Fibroblast of peridontal ligament (primary cell): ENCODE results near the gene CHST10.

Experiments
- DNase-seq: peaks from one replicate; pipeline ENCODE4 v3.0.0-alpha.2; 2010; ENCODE audit errors: extremely low read depth

The CHST10 gene

GRCh38 chr2:100416397-100416934, 1.0 kb downstream of the CHST10 start:
- DNase-seq: no peak

- DNase-seq: no peak
Measured at GRCh38 chr2:100413571-100413970, 3.9 kb downstream of the CHST10 start.

GRCh38 chr2:100412881-100413321, 4.6 kb downstream of the CHST10 start:
- DNase-seq: no peak

- no peak for DNase-seq
Measured at GRCh38 chr2:100412466-100412865, 5.0 kb downstream of the CHST10 start.

GRCh38 chr2:100411841-100412292, 5.6 kb downstream of the CHST10 start:
- DNase-seq: no peak

GRCh38 chr2:100409975-100410647, 7.4 kb downstream of the CHST10 start:
- DNase-seq: no peak

GRCh38 chr2:100409461-100409860, 8.0 kb downstream of the CHST10 start:
- DNase-seq: no peak

GRCh38 chr2:100408941-100409340, 8.5 kb downstream of the CHST10 start:
- DNase-seq: no peak

GRCh38 chr2:100408104-100408503, 9.4 kb downstream of the CHST10 start:
- DNase-seq: no peak

- DNase-seq: no peak
Measured at GRCh38 chr2:100407563-100407962, 9.9 kb downstream of the CHST10 start.

- no peak for DNase-seq
Measured at GRCh38 chr2:100407073-100407472, 10.4 kb downstream of the CHST10 start.

GRCh38 chr2:100406120-100406508, 11.4 kb downstream of the CHST10 start:
- no peak for DNase-seq

GRCh38 chr2:100405403-100406119, 11.9 kb downstream of the CHST10 start:
- DNase-seq: no peak

- no peak for DNase-seq
Measured at GRCh38 chr2:100404411-100404810, 13.1 kb downstream of the CHST10 start.

GRCh38 chr2:100403722-100404121, 13.7 kb downstream of the CHST10 start:
- no peak for DNase-seq

- no peak for DNase-seq
Measured at GRCh38 chr2:100401268-100401667, 16.2 kb downstream of the CHST10 start.

- DNase-seq: no peak
Measured at GRCh38 chr2:100399714-100400113, 17.8 kb downstream of the CHST10 start.

GRCh38 chr2:100397976-100398375, 19.5 kb downstream of the CHST10 start:
- no peak for DNase-seq

GRCh38 chr2:100397118-100397860, 20.2 kb downstream of the CHST10 start:
- no peak for DNase-seq

GRCh38 chr2:100396483-100396882, 21.0 kb downstream of the CHST10 start:
- no peak for DNase-seq

GRCh38 chr2:100395532-100396350, 21.7 kb downstream of the CHST10 start:
- DNase-seq: no peak
